Measurements from ENCODE around the gene SMIM26.

- TF ChIP-seq CTCF (IDR thresholded peaks at IDR 0.05; ENCODE audit: borderline replicate concordance, extremely low read depth, low read length, poor library complexity, severe bottlenecking) (no peak), EZH2 (IDR thresholded peaks at IDR 0.05; ENCODE audit: borderline replicate concordance, low read depth, low read length, severe bottlenecking) (no peak)
Measured at GRCh38 chr20:18533978-18534644, 33.1 kb upstream of the SMIM26 start.

All from DND-41 (cell line).